ENCODE measurements around the gene EGFL6. TPM values are rescaled to one million over a fixed set of nuclear protein-coding genes. Genes with fewer than 3 reads are reported as not detected.
A peak's percentile ranks its signal among the peaks of the same experiment; 100 is the strongest.

EGFL6 gene
- total and polyA plus RNA-seq, 2 of the 4 experiments (the other 2 are of a cell fraction), result not detected

DNA sequence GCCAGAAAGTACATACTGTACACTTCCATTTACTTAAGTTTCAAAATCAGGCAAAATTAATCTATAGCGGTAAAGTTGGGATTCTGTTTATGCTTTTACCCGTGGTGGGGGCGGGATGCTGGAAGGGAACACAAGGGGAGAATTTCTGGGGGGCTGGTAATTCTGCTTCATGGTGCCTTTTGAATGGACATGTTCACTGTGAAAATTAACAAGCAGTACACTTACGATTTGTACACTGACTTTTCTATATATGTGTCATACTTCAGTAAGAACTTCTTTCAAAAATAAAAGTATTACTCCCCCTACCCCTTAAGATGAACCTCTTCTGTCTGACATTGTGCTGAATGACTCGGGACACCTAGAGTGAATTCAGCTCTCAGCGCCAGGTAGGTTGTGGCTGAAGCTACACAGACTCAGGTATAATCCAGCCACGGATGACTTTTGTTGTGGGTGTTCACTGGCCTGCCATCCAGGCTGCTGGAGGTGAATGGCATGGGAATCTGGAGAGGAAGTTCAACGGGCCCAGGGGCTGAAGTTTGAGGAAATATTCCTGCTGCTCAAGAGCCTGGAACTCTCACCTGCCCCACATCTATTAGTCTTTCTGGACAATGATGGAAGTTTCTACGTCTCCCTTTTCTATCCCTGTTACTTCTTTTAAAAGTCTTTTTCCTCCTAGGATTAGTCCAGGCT, 76.2 kb downstream of the EGFL6 start:
- H3K79me1 ChIP-seq (ENCODE audit: low read depth in 1 of 2, low read length in 2 of 2), result no peaks in the 10 kb centered on the region
- H2AFZ ChIP-seq (replicated peaks; ENCODE audit: low read length, poor library complexity), result peak overlapping the region; percentile 58
- no peak overlapping the region for H2AK9ac ChIP-seq (replicated peaks; ENCODE audit: low read depth, low read length, poor library complexity)
- H3K14ac ChIP-seq (replicated peaks; ENCODE audit: low read depth, low read length), result no peak overlapping the region
- CTCF ChIA-PET, result interaction anchor here (0.9 to 2.3 kb wide), 10 partner anchors 11 to 172 kb away, joined by 3 to 24 read pairs (median 4); no protein-coding TSS in a partner anchor
- no peaks in the 10 kb centered on the region for H4K20me1 ChIP-seq (ENCODE audit: insufficient read depth, low read length)
- no peak overlapping the region for H3K4me2 ChIP-seq (ENCODE audit: low read depth, low read length)
- no peaks in the 10 kb centered on the region for H3K9me1 ChIP-seq (ENCODE audit: insufficient read depth, low read length)
- H2BK5ac ChIP-seq (ENCODE audit: low read depth, low read length, poor library complexity, severe bottlenecking), result no peak overlapping the region
- peaks cover 6% of the 10 kb centered on the region; the same call in 1 of the 2 replicates for H3K4me1 ChIP-seq (ENCODE audit: control insufficient read depth, insufficient read depth, low read length)
- peak overlapping the region in 1 of 2 experiments; percentile 55; a peak in 2 of 4 replicates for H4K8ac ChIP-seq (ENCODE audit: low read depth in 2 of 2, low read length in 2 of 2)
- ATAC-seq (ENCODE audit: low read depth) (no peak), DNase-seq (no peak)
- BruUV-seq (replicated peaks), result no TSS peak
- dilution Hi-C loops (cut with HindIII; ENCODE audit: low sequenced_read_pairs, unreplicated experiment) (no loop called here), intact Hi-C loops (cut with micrococcal nuclease) (loop anchor here (1.0 to 10.0 kb wide), 4 partner anchors 123 to 831 kb away; no protein-coding TSS in a partner anchor), in situ Hi-C loops (cut with MboI; ENCODE audit: low sequenced_read_pairs) (loop anchor here (25.0 kb wide), 1 partner anchor 133 kb away; no protein-coding TSS in a partner anchor)
- POLR2A ChIA-PET (ENCODE audit: unreplicated experiment), result interaction anchor here (0.5 kb wide), 1 partner anchor 1855 kb away, joined by 3 read pairs; the partner anchor contains the start of gene BMX
- H4K5ac ChIP-seq (ENCODE audit: low read depth, low read length), result no peak overlapping the region
- H3K56ac ChIP-seq (ENCODE audit: extremely low read depth, insufficient read depth, low read length), result no peak overlapping the region
- H3K4ac ChIP-seq (ENCODE audit: low read depth, low read length), result no peak overlapping the region
- no peak overlapping the region for H3K23ac ChIP-seq (ENCODE audit: low read depth, low read length)
- WGBS, 2 experiments (ENCODE audit: extremely low coverage in 2 of 2, insufficient read length in 1 of 2), result 60% methylated on average over 1 of the region's 9 CpGs; no CpG with 5 or more reads in 1 of the 2 experiments
- peak overlapping the region; percentile 41; the same call in 1 of the 2 replicates for H2BK120ac ChIP-seq (ENCODE audit: low read depth, low read length)
- H2BK20ac ChIP-seq (ENCODE audit: low read depth, low read length), result no peak overlapping the region
- H3K27ac ChIP-seq (ENCODE audit: insufficient read depth, low read length), result peak overlapping the region; percentile 31; the same call in 1 of the 2 replicates
- no peak overlapping the region for H2AK5ac ChIP-seq (ENCODE audit: low read depth, low read length)
- H3K18ac ChIP-seq (ENCODE audit: low read depth, low read length), result no peak overlapping the region
- H2BK15ac ChIP-seq (ENCODE audit: low read depth, low read length), result no peak overlapping the region
- no peaks in the 10 kb centered on the region for H3K36me3 ChIP-seq (ENCODE audit: control insufficient read depth, insufficient read depth, low read length)
- no peaks in the 10 kb centered on the region for H3K27me3 ChIP-seq (ENCODE audit: control insufficient read depth, insufficient read depth, low read length)
- no peak overlapping the region for H3K9ac ChIP-seq (ENCODE audit: low read depth, low read length)
- TF ChIP-seq CEBPB (IDR thresholded peaks at IDR 0.05; ENCODE audit: low read depth, low read length) (no peak), CHD1 (IDR thresholded peaks at IDR 0.05; ENCODE audit: low read depth, low read length) (no peak), RCOR1 (IDR thresholded peaks at IDR 0.05; ENCODE audit: insufficient replicate concordance, low read length) (no peak), FOS (IDR thresholded peaks at IDR 0.05; ENCODE audit: low read depth, low read length) (no peak), CTCF (conservative IDR thresholded peaks at IDR 0.05; ENCODE audit: low read depth, low read length) (no peak)
- TF ChIP-seq, protein P1, sequence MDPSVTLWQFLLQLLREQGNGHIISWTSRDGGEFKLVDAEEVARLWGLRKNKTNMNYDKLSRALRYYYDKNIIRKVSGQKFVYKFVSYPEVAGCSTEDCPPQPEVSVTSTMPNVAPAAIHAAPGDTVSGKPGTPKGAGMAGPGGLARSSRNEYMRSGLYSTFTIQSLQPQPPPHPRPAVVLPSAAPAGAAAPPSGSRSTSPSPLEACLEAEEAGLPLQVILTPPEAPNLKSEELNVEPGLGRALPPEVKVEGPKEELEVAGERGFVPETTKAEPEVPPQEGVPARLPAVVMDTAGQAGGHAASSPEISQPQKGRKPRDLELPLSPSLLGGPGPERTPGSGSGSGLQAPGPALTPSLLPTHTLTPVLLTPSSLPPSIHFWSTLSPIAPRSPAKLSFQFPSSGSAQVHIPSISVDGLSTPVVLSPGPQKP (IDR thresholded peaks at IDR 0.05; ENCODE audit: borderline replicate concordance, low read depth, low read length), result no peak
- TF ChIP-seq, protein P2, sequence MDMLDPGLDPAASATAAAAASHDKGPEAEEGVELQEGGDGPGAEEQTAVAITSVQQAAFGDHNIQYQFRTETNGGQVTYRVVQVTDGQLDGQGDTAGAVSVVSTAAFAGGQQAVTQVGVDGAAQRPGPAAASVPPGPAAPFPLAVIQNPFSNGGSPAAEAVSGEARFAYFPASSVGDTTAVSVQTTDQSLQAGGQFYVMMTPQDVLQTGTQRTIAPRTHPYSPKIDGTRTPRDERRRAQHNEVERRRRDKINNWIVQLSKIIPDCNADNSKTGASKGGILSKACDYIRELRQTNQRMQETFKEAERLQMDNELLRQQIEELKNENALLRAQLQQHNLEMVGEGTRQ (IDR thresholded peaks at IDR 0.05; ENCODE audit: low read depth, low read length), result no peak
- H3K4me3 ChIP-seq (ENCODE audit: insufficient read depth, low read depth, low read length), result no peak overlapping the region
- H3K9me3 ChIP-seq (ENCODE audit: control insufficient read depth, insufficient read depth, low read length), result no peaks in the 10 kb centered on the region
- H4K91ac ChIP-seq (ENCODE audit: insufficient read depth, low read depth, low read length), result no peak overlapping the region; the same call in 1 of the 2 replicates

Data from IMR-90 (cell line).